AG20443 (cell line): ENCODE data around the gene PRMT9.
A peak's percentile ranks its signal among the peaks of the same experiment; 100 is the strongest.

Experiments
- DNase-seq: peaks from one replicate; pipeline ENCODE4 v3.0.0; 2012; ENCODE audit warnings: low spot score, mixed read lengths

Gene PRMT9

DNA sequence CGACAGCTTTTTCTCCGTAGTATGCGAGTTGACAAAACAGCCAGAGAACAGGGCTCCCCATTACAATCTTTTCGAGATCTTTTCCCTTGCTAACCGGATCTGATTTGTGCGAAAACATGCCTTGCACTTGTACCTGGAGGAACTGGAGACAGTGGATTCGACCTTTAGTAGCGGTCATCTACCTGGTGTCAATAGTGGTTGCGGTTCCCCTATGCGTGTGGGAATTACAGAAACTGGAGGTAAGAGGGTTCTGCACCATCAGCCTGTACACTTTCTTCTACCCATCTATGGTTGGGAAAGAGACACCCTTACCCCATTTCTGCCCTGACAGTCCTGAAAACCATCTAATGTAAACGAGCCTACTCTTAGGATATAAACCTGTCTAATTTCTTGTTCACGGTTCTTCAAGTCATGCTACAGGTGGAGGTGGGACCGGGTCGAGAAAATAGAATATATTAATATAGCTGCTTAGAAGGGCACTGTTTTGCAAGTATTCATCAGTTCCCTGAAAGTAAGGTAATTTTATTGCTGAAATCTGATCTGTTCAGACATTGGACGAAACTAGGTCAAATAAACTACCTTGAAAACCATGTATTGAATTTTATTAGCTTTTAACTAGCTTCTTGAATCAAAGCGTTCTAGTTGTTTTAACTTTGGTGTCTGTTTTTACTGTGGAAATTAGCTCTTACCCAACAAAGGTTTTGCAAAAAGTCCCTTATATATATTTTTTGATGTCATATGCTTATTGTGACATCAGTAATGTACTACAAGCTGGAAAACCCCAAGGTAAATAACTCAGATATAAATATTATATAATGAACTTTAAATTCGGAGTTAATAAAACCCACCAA is 65.9 kb downstream of the PRMT9 start:
- DNase-seq = no peak

DNA sequence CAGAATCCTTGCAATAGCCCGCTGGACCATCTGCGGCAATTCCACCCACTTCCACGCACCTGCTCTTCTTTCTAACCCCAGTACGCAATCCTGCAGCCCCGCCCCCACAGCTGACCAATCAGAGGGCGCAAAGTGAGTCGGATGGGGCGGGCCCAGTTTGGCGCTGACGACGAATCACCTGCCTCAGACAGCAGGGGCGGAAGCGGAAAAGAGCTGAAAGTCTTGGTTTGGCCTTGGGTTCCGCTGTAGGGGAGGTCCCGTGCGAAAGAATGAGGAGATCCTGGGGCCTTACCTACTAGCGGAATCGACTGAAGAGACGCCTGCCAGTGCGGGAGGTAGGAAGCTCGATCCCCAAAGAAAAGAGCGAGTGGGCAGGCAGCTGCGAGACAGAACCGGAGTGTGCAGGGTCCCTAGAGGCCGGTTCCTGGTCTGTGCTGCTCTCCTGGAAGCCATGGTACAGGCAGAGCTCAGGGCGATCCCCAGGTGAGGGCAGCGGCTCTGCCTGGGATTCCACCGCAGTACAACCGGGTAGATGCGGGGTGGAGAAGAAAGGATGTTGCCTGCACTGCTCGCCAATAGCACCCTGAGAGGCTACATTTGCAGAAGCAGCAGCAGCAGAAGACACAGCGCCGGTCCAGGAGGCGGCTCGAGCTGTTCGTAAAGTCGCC is 66.7 kb downstream of the PRMT9 start, which contains the start of gene TMEM184C:
TMEM184C (plus strand) TSS at position 225 of the 668 bp plus-strand sequence. CDS start 560 bp downstream, outside the sequence.
- peak; percentile 97 for DNase-seq

DNA sequence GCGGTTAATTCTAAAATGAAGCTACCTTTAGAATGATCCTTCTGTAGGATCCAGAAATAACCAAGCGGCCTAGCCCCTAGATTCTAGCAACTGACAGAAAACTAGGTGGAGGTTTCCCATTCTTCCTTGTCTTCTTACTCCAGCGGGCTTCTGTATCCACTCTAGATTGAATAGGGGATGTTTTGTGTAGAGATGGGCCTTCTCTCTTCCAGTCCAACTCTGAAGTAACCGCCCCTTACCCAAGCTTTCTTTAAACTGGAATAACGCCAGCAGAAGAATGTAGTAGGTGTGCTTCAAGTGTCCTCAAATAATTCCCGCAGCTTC is 67.2 kb downstream of the PRMT9 start:
- no peak for DNase-seq

DNA sequence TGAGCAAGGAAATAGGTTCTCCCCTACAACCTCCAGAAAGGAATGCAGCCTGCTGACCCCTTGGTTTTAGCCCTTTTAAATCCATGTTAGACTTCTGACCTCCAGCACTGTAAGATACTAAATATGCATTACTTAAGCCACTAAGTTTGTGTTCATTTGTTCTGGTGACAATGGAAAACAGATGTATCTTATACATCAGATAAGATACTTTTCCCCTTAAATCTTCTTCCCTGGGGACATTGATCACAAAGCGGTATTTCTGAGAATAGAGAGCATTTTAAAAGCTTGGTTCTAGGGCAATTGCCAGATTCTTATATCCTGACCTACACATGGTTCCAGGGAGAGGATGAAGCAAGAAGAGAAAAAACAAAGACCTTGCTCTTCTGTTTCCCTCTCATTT is 73.3 kb downstream of the PRMT9 start:
- DNase-seq = no peak

DNA sequence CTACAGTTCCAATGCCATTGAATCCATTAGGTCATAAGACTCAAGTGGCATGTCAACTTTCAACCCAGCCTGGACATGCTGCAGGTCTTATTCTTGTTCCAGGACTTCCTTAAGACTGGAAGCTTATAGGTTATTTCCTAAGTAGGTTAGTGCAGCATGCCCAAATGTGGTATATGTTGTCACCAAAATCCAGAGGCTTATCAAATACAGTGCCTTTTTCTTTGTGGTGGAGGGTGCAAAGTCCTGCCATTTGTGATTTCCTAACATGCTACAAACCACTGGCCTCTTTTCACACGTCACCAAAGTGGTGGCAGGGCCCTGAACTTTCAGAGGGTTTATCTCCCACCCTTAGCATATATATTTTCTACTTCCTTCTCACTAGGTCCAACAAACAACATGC is 76.5 kb downstream of the PRMT9 start:
- DNase-seq = no peak

DNA sequence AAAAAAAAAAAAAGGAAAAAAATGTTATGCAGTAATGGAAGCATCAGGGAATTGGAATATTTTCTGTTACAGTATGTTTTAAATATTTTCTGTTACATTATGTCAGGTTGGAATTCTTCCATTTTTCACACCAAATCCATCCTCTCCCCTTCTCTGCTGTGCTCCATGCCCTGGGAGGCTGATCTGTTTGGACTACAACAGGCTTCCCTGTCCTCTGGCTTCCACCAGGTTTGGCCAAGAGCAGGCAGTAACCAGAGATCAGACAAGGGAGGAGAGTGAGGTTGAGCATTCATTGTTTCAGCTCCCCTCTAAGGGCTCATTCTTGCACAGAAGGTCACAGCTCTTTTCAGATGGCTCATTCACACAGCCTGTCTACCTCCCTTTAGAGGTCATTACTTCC is 78.5 kb downstream of the PRMT9 start:
- DNase-seq = no peak

DNA sequence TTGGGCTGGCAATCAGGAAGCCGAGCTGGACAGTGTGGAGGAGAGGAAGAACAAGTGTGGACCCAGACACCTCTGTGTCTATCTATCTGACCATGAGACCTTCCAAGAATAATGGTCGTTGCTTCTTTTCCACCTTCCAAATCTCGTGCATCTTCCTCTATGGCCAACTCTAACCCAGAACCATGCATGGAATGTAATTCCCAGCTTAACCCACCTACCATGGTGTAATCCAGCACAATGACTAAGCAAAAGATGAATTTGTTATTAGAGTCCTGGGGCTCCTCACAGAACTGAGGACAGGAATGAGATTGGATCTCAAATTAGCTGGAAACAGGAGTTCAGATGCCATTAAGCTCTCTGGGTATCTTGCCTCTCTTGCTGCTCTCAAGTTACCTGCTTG is 84.2 kb downstream of the PRMT9 start:
- DNase-seq = peak; percentile 52

DNA sequence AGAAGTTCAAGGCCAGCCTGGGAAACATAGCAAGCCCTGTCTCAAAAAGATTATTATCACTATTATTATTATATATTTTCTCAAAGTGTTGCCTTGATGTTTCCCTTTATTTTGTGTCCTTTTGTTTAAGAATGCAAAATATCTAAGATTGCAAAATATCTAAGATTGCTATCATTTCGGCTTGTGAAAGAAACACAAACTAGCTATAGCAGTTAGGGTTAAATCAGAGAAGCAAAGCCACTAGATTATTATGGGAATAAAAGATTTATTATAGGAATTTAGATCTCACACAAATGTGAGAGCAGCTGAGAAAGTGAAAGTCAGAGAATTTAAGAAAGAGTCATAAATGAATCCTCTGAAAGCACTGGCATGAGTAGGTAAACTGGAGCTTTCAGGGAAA is 84.8 kb downstream of the PRMT9 start:
- DNase-seq = no peak

DNA sequence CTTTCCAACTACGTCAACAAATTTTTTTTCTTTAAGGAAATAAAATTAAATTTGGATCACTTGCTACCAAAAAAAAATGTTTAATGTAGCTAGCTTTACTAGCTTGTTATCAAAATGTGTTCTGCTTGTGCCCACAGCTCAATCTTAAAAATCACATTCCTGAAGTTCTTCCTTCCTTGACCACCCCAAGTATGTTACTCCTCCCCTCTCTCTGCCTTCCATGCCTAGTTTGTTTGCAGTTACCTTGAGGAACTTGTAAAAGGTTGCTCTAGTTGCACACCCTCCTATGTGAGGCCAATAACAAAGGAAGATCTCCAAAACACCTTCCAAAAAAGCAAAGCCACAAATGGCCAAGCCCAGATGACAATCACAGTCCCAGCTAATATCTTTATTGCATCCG is 86.4 kb downstream of the PRMT9 start:
- no peak for DNase-seq

DNA sequence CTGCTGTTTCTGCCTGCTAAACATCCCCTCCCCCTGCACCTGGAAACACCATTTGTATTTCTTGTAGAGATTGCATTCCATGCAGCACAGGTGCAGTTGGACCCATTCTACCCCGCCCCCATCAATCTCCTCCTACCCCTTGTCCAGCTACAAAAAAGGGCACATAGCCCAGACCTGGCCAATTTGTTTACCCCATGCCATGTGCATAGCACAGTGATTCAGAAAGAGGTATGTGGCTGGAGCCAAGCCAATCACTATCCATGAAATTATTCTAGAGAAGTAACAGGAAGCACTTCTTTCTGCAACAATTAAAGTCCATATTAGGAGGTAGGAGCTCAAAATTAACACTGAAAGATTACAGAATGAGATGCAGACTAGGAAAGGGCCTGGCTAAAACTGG is 87.0 kb downstream of the PRMT9 start:
- peak; percentile 70 for DNase-seq

DNA sequence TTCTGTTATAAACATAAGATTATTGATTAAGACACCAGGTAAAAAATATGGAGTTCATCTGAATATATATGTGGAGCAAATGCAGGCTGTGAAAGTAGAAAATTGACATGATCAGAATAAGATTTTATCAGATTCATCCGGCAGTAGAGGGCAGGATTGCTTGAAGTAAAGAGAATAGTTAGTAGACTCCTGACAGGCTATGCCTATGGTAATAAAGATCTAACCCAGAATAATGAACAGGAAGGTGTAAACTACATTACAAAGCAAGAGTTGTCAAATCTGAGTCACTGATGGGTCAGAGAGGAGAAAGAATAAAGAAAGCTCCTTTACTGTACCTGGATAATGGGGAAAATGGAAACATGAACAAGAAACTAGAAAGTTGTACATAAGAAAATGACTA is 87.6 kb downstream of the PRMT9 start:
- DNase-seq = no peak

DNA sequence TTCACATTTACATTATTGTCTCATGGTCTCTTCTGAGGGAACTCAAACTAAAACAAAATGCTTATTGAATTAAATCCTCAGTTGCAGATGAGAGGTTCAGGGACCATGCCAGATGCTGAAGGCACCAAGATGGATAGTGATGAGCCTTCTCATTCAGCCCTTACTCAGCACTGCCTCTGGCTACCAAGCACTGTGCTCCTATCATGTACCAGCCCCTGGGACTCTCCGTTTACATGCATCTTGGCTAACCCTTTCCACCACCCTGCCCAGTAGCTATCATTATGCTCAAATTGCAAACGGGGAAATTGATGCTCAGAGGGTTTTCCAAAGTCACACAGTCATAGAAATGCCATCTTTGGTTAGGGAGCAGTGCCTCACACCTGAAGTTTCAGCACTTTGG is 89.4 kb downstream of the PRMT9 start:
- no peak for DNase-seq

DNA sequence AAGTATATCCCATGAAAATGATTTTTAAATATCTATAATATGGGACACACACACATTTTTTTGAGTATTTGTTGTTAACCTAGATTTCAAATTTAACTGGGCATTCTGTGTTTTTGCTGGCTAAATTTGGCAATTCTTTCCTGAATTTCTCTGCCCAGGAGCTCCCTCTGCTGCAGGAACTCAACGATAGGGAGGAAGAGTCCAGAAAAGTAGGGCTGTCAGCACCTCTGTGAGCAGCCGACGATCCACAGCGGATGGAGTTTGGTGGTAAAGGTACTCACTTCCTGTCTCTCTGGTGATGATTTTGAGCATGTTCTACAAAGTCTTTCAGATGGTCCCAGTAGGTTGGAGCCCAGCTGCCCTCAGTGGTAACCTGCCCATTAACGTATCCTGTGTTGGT is 89.9 kb downstream of the PRMT9 start:
- no peak for DNase-seq

DNA sequence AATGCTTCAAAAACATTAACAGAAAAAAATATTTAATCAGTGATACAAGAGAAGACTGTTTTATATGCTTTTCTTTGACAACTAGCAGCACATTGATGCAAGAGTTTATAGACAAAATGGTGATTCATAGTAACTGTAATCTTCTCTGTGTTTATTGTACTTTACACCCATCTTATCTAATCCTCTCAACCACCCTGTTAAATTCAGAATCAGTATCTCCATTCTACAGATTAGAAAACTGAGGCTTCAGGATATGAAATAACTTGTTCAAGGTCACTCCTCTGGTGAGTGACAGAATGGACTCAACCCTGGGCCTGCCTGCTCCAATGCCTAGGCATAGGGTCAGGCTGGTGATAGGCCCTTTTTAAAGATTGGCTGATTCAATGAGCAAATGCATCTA is 92.9 kb downstream of the PRMT9 start:
- DNase-seq = no peak

DNA sequence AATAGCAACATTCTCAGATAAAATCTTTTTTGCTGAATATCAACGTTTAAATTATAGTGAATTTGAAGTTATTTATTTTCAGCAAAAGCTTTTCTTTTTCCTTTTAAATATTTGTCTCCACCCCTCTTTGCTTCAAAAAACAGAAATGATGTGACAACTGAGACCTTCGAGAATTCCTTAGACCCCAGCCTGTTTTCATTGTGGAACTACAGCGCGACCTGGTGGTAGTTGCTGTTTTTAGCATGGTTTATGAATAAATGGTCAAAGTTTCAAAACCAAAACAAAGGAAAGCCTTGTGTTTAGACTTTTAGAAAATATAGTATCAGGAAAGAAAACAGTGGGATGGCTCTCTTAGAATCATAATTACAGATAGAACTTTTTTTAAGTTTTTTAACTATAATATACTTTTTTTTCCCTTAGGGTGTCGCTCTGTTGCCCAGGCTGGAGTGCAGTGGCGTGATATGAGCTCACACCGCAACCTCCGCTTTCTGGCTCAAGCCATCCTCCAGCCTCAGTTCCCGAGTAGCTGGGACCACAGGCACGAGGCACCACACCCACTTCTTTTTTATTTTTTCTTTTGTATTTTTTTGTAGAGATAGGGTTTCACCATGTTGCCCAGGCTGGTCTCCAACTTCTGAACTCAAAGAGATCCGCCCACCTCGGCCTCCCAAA is 93.6 kb downstream of the PRMT9 start:
- peak; percentile 60 for DNase-seq

DNA sequence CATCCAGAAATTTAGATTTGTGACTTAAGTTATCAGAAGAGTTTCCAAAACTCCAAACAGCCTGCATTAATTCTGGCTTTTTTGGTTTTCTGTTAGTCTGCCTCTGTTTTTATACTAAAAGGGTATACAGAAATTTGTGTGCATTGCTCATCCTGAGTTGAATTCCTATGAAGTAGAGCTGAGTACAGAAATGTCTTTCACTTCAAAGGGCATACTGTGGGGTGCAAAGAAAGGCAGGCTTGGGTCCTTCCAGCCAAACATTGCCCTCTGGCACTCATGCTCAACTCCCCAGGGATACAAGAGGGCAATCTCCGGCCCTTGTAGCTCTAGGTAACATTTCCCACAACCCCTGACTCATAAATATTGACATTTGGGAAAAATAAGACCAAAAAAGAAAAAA is 94.4 kb downstream of the PRMT9 start:
- DNase-seq = no peak
